HCT116 (cell line): ENCODE results near the gene EEFSEC. TPM values are rescaled to one million over a fixed set of nuclear protein-coding genes. Genes with fewer than 3 reads are reported as not detected.

ENCODE experiments used
- ATAC-seq: fragments of 200-7000 bp; cut with Tn5 transposase; 2 replicates; pipeline ENCODE4 v1.9.1; 2020; ENCODE audit warnings: mild to moderate bottlenecking, moderate library complexity
- BruUV-seq: library from RNA; stranded (reverse); fragments of 400-500 nt; replicated peaks from 2 replicates; lab custom pipeline; 2021; lab: Mats Ljungman, UMichigan
- CTCF ChIA-PET: fragments of 300-600 bp; sonication (Branson Sonifier 250); formaldehyde crosslinking; loops from one replicate; lab custom pipeline; 2021; ENCODE audit warnings: antibody characterized with exemption; lab: Charles Lee
- POLR2A ChIA-PET: fragments of 300-600, 350-600 bp; sonication (Branson Sonifier 250); formaldehyde crosslinking; loops from one replicate; lab custom pipeline; 2021; ENCODE audit warnings: antibody characterized with exemption; lab: Charles Lee
- RAD21 ChIA-PET, 2 experiments: fragments of 300-600 bp; sonication (Branson Sonifier 250); formaldehyde crosslinking; loops; one replicate each; lab custom pipeline; 2023; ENCODE audit warnings: low total read pairs in 2 of 2; ENCODE audit not compliant: uncharacterized antibody in 2 of 2, unreplicated experiment in 2 of 2, low non-redundant PET in 1 of 2; lab: Charles Lee
- DNase-seq: peaks from one replicate; pipeline ENCODE4 v3.0.0-alpha.2; 2010; ENCODE audit warnings: low read depth, low spot score
- H2AFZ ChIP-seq: fragments of 200-600 bp; shearing (Covaris generic), sonication (generic); 2 replicates; pipeline ENCODE4 v1.6.1; 2017; ENCODE audit warnings: low read depth, mixed run types, mixed read lengths, antibody characterized with exemption, low read length; ENCODE audit not compliant: poor library complexity, severe bottlenecking
- H3K27ac ChIP-seq: 2 replicates; pipeline ENCODE4 v1.5.1; 2012; ENCODE audit warnings: low read depth, low read length
- H3K27me3 ChIP-seq: fragments of 200-600 bp; sonication (generic); 2 replicates; pipeline ENCODE4 v1.6.1; 2016; ENCODE audit warnings: mixed run types, low read length, mixed read lengths; ENCODE audit not compliant: insufficient read depth
- H3K36me3 ChIP-seq, 2 experiments: fragments of 200-500 bp in 1 of 2; fragments of 200-600 bp in 1 of 2; sonication (Bioruptor generic) in 1 of 2; sonication (generic) in 1 of 2; 2 replicates each; pipeline versions ENCODE4 v1.5.1 to v1.6.1; 2014 to 2016; ENCODE audit warnings: low read length in 2 of 2, inconsistent platforms in 1 of 2, mixed read lengths in 1 of 2, mixed run types in 1 of 2; ENCODE audit not compliant: insufficient read depth in 2 of 2, control insufficient read depth in 1 of 2
- H3K4me1 ChIP-seq, 2 experiments: fragments of 200-600 bp in 1 of 2; sonication (generic) in 1 of 2; 2 replicates each; pipeline versions ENCODE4 v1.5.1 to v1.6.1; 2012 to 2017; ENCODE audit warnings: low read length in 2 of 2, inconsistent platforms in 1 of 2, mild to moderate bottlenecking in 1 of 2, mixed read lengths in 1 of 2, mixed run types in 1 of 2, moderate library complexity in 1 of 2; ENCODE audit not compliant: insufficient read depth in 2 of 2, control insufficient read depth in 1 of 2
- H3K4me2 ChIP-seq: fragments of 200-600 bp; sonication (generic); 2 replicates; pipeline ENCODE4 v1.6.1; 2017; ENCODE audit warnings: mixed run types, low read length, mixed read lengths
- H3K4me3 ChIP-seq, 2 experiments: fragments of 200-600 bp in 1 of 2; sonication (generic) in 1 of 2; replicated peaks in 1 of 2; 2 replicates each; pipeline ENCODE4 v1.5.1; 2011 to 2016; ENCODE audit warnings: low read length in 2 of 2, control low read depth in 1 of 2, low read depth in 1 of 2, mild to moderate bottlenecking in 1 of 2, mixed read lengths in 1 of 2, mixed run types in 1 of 2
- H3K79me2 ChIP-seq: fragments of 200-600 bp; sonication (generic); 2 replicates; pipeline ENCODE4 v1.6.1; 2017; ENCODE audit warnings: mild to moderate bottlenecking, mixed run types, low read length, moderate library complexity, mixed read lengths; ENCODE audit not compliant: insufficient read depth
- H3K9ac ChIP-seq: fragments of 200-600 bp; sonication (generic); 2 replicates; pipeline ENCODE4 v1.6.1; 2016; ENCODE audit warnings: low read length, mixed read lengths
- H3K9me2 ChIP-seq: fragments of 200-600 bp; sonication (generic), shearing (Covaris generic); 2 replicates; pipeline ENCODE4 v1.6.1; 2017; ENCODE audit warnings: mixed run types, mild to moderate bottlenecking, moderate library complexity; ENCODE audit not compliant: insufficient read depth
- H3K9me3 ChIP-seq, 2 experiments: fragments of 200-500 bp in 1 of 2; fragments of 200-600 bp in 1 of 2; sonication (Bioruptor generic) in 1 of 2; sonication (generic) in 1 of 2; 2 replicates each; pipeline ENCODE4 v1.6.1; 2014 to 2017; ENCODE audit warnings: low read length in 2 of 2, mixed read lengths in 2 of 2, inconsistent platforms in 1 of 2, low read depth in 1 of 2, mild to moderate bottlenecking in 1 of 2, mixed run types in 1 of 2, moderate library complexity in 1 of 2; ENCODE audit not compliant: control insufficient read depth in 1 of 2, insufficient read depth in 1 of 2
- H4K20me1 ChIP-seq: fragments of 200-600 bp; sonication (generic), shearing (Covaris generic); 2 replicates; pipeline ENCODE4 v1.6.1; 2017; ENCODE audit warnings: mixed run types, mild to moderate bottlenecking, moderate library complexity; ENCODE audit not compliant: insufficient read depth
- ATF3 ChIP-seq: IDR thresholded peaks from 2 replicates; pipeline ENCODE4 v1.6.1; 2012
- CEBPB ChIP-seq: IDR thresholded peaks from 2 replicates; pipeline ENCODE4 v1.6.1; 2012; ENCODE audit warnings: low read depth
- CTCF ChIP-seq, 3 experiments: fragments of 200-600 bp in 1 of 3; sonication (generic) in 1 of 3; IDR thresholded peaks in 2 of 3; conservative IDR thresholded peaks in 1 of 3; 2 replicates each; pipeline ENCODE4 v1.5.1; 2012 to 2017; ENCODE audit warnings: low read depth in 2 of 3, low read length in 2 of 3, antibody characterized with exemption in 1 of 3, borderline replicate concordance in 1 of 3, control low read depth in 1 of 3, mild to moderate bottlenecking in 1 of 3, mixed read lengths in 1 of 3, mixed run types in 1 of 3, moderate library complexity in 1 of 3; ENCODE audit not compliant: insufficient read depth in 1 of 3
- EGR1 ChIP-seq: IDR thresholded peaks from 2 replicates; pipeline ENCODE4 v1.6.1; 2012; ENCODE audit warnings: low read depth
- ELF1 ChIP-seq: IDR thresholded peaks from 2 replicates; pipeline ENCODE4 v1.6.1; 2012; ENCODE audit warnings: low read depth, borderline replicate concordance
- POLR2A ChIP-seq: IDR thresholded peaks from 2 replicates; pipeline ENCODE4 v1.7.0; 2011; ENCODE audit warnings: borderline replicate concordance; ENCODE audit not compliant: insufficient read depth, insufficient read length; ENCODE audit errors: extremely low read depth
- POLR2AphosphoS5 ChIP-seq: IDR thresholded peaks from 2 replicates; pipeline ENCODE4 v1.6.1; 2011; ENCODE audit warnings: mild to moderate bottlenecking, low read depth, low read length, moderate library complexity
- REST ChIP-seq: IDR thresholded peaks from 2 replicates; pipeline ENCODE4 v1.6.1; 2012; ENCODE audit warnings: low read depth
- SP1 ChIP-seq: IDR thresholded peaks from 2 replicates; pipeline ENCODE4 v1.6.1; 2012; ENCODE audit warnings: low read depth
- SRF ChIP-seq: IDR thresholded peaks from 2 replicates; pipeline ENCODE4 v1.6.1; 2012; ENCODE audit warnings: low read depth
- ZBTB33 ChIP-seq: IDR thresholded peaks from 2 replicates; pipeline ENCODE4 v1.6.1; 2011; ENCODE audit warnings: mild to moderate bottlenecking, low read length, moderate library complexity; ENCODE audit not compliant: insufficient replicate concordance; ENCODE audit errors: extremely low read depth
- ZFX ChIP-seq: fragments of 450-650 bp; IDR thresholded peaks from 2 replicates; pipeline ENCODE4 v1.6.1; 2017
- ZNF274 ChIP-seq: fragments of 200-500 bp; sonication (Bioruptor generic); IDR thresholded peaks from 2 replicates; pipeline ENCODE4 v1.6.1; 2014; ENCODE audit warnings: mild to moderate bottlenecking, low read depth, low read length, inconsistent platforms
- intact Hi-C: fragments of 100-400 bp; cut with micrococcal nuclease; formaldehyde crosslinking; loops from 2 replicates; pipeline ENCODE4 v1.10.0; 2022
- total RNA-seq: library from RNA; stranded (reverse); gene quantifications from one replicate; pipeline ENCODE4 v1.2.1, GENCODE V29; 2021; ENCODE audit not compliant: unreplicated experiment

The EEFSEC gene
- total RNA-seq, 1 experiment from 2014 or later: 16.1 TPM

- H2AFZ ChIP-seq: no peak overlapping the region
- H3K4me2 ChIP-seq: no peak overlapping the region
- intact Hi-C loops: no loop called here
- H3K4me3 ChIP-seq: no peak overlapping the region
- CTCF ChIA-PET: no interaction called here
- RAD21 ChIA-PET: no interaction called here
- no peak overlapping the region for H3K9ac ChIP-seq
- TF ChIP-seq ATF3 (no peak), EGR1 (no peak), SP1 (no peak)
- POLR2A ChIA-PET: no interaction called here
- no peak overlapping the region for H3K27ac ChIP-seq
- H3K79me2 ChIP-seq: no peaks in the 10 kb centered on the region
- H3K9me3 ChIP-seq: no peaks in the 10 kb centered on the region
- peaks cover 6 to 16% of the 10 kb centered on the region in 2 experiments for H3K4me1 ChIP-seq
- ATAC-seq: no peak
- DNase-seq: no peak
- no peaks in the 10 kb centered on the region for H3K9me2 ChIP-seq
- no peaks in the 10 kb centered on the region for H4K20me1 ChIP-seq
- H3K36me3 ChIP-seq: no peaks in the 10 kb centered on the region
- H3K27me3 ChIP-seq: no peaks in the 10 kb centered on the region
- BruUV-seq: no TSS peak
Measured at GRCh38 chr3:128345196-128345595, 191.9 kb downstream of the EEFSEC start.

- DNase-seq: no peak
- POLR2A ChIA-PET: no interaction called here
- Histone ChIP-seq H3K36me3 (no peaks in the 10 kb centered on the region), H4K20me1 (no peaks in the 10 kb centered on the region), H3K79me2 (no peaks in the 10 kb centered on the region), H3K9me2 (no peaks in the 10 kb centered on the region), H3K9ac (no peak overlapping the region), H3K27ac (no peak overlapping the region), H3K9me3 (no peaks in the 10 kb centered on the region), H3K4me2 (no peak overlapping the region), H2AFZ (no peak overlapping the region), H3K4me3 (no peak overlapping the region)
- intact Hi-C loops: no loop called here
- TF ChIP-seq ELF1 (no peak), ZBTB33 (no peak), POLR2AphosphoS5 (no peak), CTCF (IDR thresholded peaks at IDR 0.05 in 2 of 3, conservative IDR thresholded peaks at IDR 0.05 in 1 of 3; ENCODE audit: borderline replicate concordance in 1 of 3, insufficient read depth in 1 of 3, low read depth in 2 of 3, low read length in 2 of 3) (no peak), SRF (no peak), POLR2A (no peak), ATF3 (no peak), CEBPB (no peak), REST (no peak), ZFX (no peak), ZNF274 (no peak)
- TF ChIP-seq, all 23 proteins: peak for 0
- ATAC-seq: no peak
- ChIA-PET RAD21 (no interaction called here), CTCF (no interaction called here)
- BruUV-seq: no TSS peak
- Histone ChIP-seq H3K4me1 (peaks cover 6 to 16% of the 10 kb centered on the region in 2 experiments), H3K27me3 (no peaks in the 10 kb centered on the region)
Measured at GRCh38 chr3:128346562-128346961, 193.3 kb downstream of the EEFSEC start.
